NCI-H1694 (cell line): ENCODE data around the gene TMEM144.
"Not testable (repeated sequence)": the region's sequence is repeated elsewhere in the genome, so short reads cannot be mapped to it uniquely, and the experiment has no call there.

Source experiments
- DNase-seq: peaks from one replicate; lab custom pipeline; 2025; lab: John Stamatoyannopoulos, UW

The TMEM144 gene

GRCh38 chr4:158192439-158193158 lies 17.7 kb upstream of the TMEM144 start:
- DNase-seq = no peak

- DNase-seq = no peak
Observed at GRCh38 chr4:158193171-158193749, 17.0 kb upstream of the TMEM144 start.

- no peak for DNase-seq
Observed at GRCh38 chr4:158195297-158195696, 15.0 kb upstream of the TMEM144 start.

GRCh38 chr4:158197194-158197776 lies 13.0 kb upstream of the TMEM144 start:
- no peak for DNase-seq

- DNase-seq = no peak
Observed at GRCh38 chr4:158200214-158200613, 10.1 kb upstream of the TMEM144 start.

GRCh38 chr4:158201322-158201721 lies 9.0 kb upstream of the TMEM144 start:
- no peak for DNase-seq

GRCh38 chr4:158201876-158202275 lies 8.4 kb upstream of the TMEM144 start:
- no peak for DNase-seq

GRCh38 chr4:158202481-158202880 lies 7.8 kb upstream of the TMEM144 start:
- DNase-seq = no peak

- DNase-seq = no peak
Observed at GRCh38 chr4:158203436-158203835, 6.8 kb upstream of the TMEM144 start.

GRCh38 chr4:158203929-158204328 lies 6.4 kb upstream of the TMEM144 start:
- no peak for DNase-seq

GRCh38 chr4:158208963-158209640 lies 1.2 kb upstream of the TMEM144 start:
- no peak for DNase-seq

GRCh38 chr4:158211222-158211621 lies 936 bp downstream of the TMEM144 start:
- no peak for DNase-seq

- no peak for DNase-seq
Observed at GRCh38 chr4:158213466-158213865, 3.2 kb downstream of the TMEM144 start.

- no peak for DNase-seq
Observed at GRCh38 chr4:158214856-158215255, 4.6 kb downstream of the TMEM144 start.

GRCh38 chr4:158217763-158218162 lies 7.5 kb downstream of the TMEM144 start:
- no peak for DNase-seq

- no peak for DNase-seq
Observed at GRCh38 chr4:158219623-158220022, 9.3 kb downstream of the TMEM144 start.

GRCh38 chr4:158224318-158224717 lies 14.0 kb downstream of the TMEM144 start:
- not testable (repeated sequence) for DNase-seq

- not testable (repeated sequence) for DNase-seq
Observed at GRCh38 chr4:158224999-158225398, 14.7 kb downstream of the TMEM144 start.

GRCh38 chr4:158227880-158228279 lies 17.6 kb downstream of the TMEM144 start:
- not testable (repeated sequence) for DNase-seq

GRCh38 chr4:158228399-158228798 lies 18.1 kb downstream of the TMEM144 start:
- not testable (repeated sequence) for DNase-seq

GRCh38 chr4:158229768-158230167 lies 19.5 kb downstream of the TMEM144 start:
- DNase-seq = no peak

- no peak for DNase-seq
Observed at GRCh38 chr4:158234671-158235070, 24.4 kb downstream of the TMEM144 start.
